ENCODE results near the gene DGCR6. TPM values are rescaled to one million over a fixed set of nuclear protein-coding genes. Genes with fewer than 3 reads are reported as not detected.
"Not testable (repeated sequence)": the region's sequence is repeated elsewhere in the genome, so short reads cannot be mapped to it uniquely, and the experiment has no call there.

DGCR6 gene
- total and polyA plus RNA-seq, 2 of the 4 experiments (the other 2 are of a cell fraction), result 0.54 to 0.58 TPM

DNA sequence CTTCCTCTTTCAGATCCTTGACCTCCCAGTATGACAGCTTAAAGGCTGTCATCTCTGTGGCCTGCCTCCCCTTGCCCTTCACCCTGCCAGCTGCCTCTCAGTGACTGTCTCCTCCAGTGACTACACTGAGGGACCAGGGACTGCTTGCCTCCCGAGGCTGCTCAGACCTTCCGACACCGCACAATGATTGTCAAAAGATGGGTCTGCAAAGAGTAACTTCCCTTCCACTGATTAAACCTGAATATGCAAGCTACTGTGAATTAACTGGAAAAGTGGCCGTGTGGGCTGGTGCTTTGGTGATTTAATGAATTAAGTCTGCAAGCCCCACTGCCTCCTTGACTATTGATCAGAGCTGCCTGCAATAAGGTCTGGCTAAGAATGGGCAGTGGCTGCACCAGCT, 21.7 kb upstream of the DGCR6 start:
- H4K91ac ChIP-seq (ENCODE audit: insufficient read depth, low read depth, low read length); DNase-seq; H3K27ac ChIP-seq (ENCODE audit: insufficient read depth, low read length); H3K18ac ChIP-seq (ENCODE audit: low read depth, low read length); H3K14ac ChIP-seq (replicated peaks; ENCODE audit: low read depth, low read length); BruUV-seq (replicated peaks); H3K4me3 ChIP-seq (ENCODE audit: insufficient read depth, low read depth, low read length); H2BK15ac ChIP-seq (ENCODE audit: low read depth, low read length); H3K4me1 ChIP-seq (ENCODE audit: control insufficient read depth, insufficient read depth, low read length); H3K23ac ChIP-seq (ENCODE audit: low read depth, low read length); H3K4ac ChIP-seq (ENCODE audit: low read depth, low read length); H2AK9ac ChIP-seq (replicated peaks; ENCODE audit: low read depth, low read length, poor library complexity); H3K4me2 ChIP-seq (ENCODE audit: low read depth, low read length); H3K56ac ChIP-seq (ENCODE audit: extremely low read depth, insufficient read depth, low read length); ATAC-seq (ENCODE audit: low read depth); H4K20me1 ChIP-seq (ENCODE audit: insufficient read depth, low read length); POLR2A ChIA-PET (ENCODE audit: unreplicated experiment); CTCF ChIA-PET; H3K27me3 ChIP-seq (ENCODE audit: control insufficient read depth, insufficient read depth, low read length); H3K9me1 ChIP-seq (ENCODE audit: insufficient read depth, low read length); H3K9ac ChIP-seq (ENCODE audit: low read depth, low read length); H2BK120ac ChIP-seq (ENCODE audit: low read depth, low read length); H2AK5ac ChIP-seq (ENCODE audit: low read depth, low read length); H4K5ac ChIP-seq (ENCODE audit: low read depth, low read length); H3K79me1 ChIP-seq (ENCODE audit: low read depth in 1 of 2, low read length in 2 of 2); H3K9me3 ChIP-seq (ENCODE audit: control insufficient read depth, insufficient read depth, low read length); H2AFZ ChIP-seq (replicated peaks; ENCODE audit: low read length, poor library complexity); H3K36me3 ChIP-seq (ENCODE audit: control insufficient read depth, insufficient read depth, low read length); in situ Hi-C loops (cut with MboI; ENCODE audit: low sequenced_read_pairs); dilution Hi-C loops (cut with HindIII; ENCODE audit: low sequenced_read_pairs, unreplicated experiment); intact Hi-C loops (cut with micrococcal nuclease); H2BK5ac ChIP-seq (ENCODE audit: low read depth, low read length, poor library complexity, severe bottlenecking); H4K8ac ChIP-seq (ENCODE audit: low read depth in 2 of 2, low read length in 2 of 2); H2BK20ac ChIP-seq (ENCODE audit: low read depth, low read length): not testable (repeated sequence)
- WGBS, 2 experiments (ENCODE audit: extremely low coverage in 2 of 2, insufficient read length in 1 of 2), result no CpG with 5 or more reads among the region's 4 CpGs
